Esophagus squamous epithelium (tissue), 5 donors: ENCODE results near the gene CDK6. TPM values are rescaled to one million over a fixed set of nuclear protein-coding genes. Genes with fewer than 3 reads are reported as not detected.
A peak's percentile ranks its signal among the peaks of the same experiment; 100 is the strongest.

ENCODE experiments used
- DNase-seq: peaks from one replicate; lab custom pipeline; 2025; lab: John Stamatoyannopoulos, UW
- H3K27ac ChIP-seq, 4 donors: fragments of 200-600 bp; sonication (generic); one replicate each; pipeline ENCODE4 v1.5.1; 2016 to 2019; ENCODE audit warnings: mild to moderate bottlenecking in 1 of 4
- H3K27me3 ChIP-seq, 4 donors: fragments of 200-600 bp; sonication (generic); 1 replicate in 3 of 4; 2 replicates in 1 of 4; pipeline versions ENCODE4 v1.5.1 to v1.6.0; 2017 to 2021; ENCODE audit warnings: antibody characterized with exemption in 1 of 4
- H3K36me3 ChIP-seq, 3 donors: fragments of 200-600 bp; sonication (generic); one replicate each; pipeline ENCODE4 v1.5.1; 2016 to 2019
- H3K4me1 ChIP-seq, 3 donors: fragments of 200-600 bp; sonication (generic); one replicate each; pipeline ENCODE4 v1.5.1; 2017 to 2019
- H3K4me3 ChIP-seq, 4 donors: fragments of 200-600 bp; sonication (generic); 1 replicate in 3 of 4; 2 replicates in 1 of 4; pipeline ENCODE4 v1.5.1; 2016 to 2019; ENCODE audit warnings: mild to moderate bottlenecking in 2 of 4, moderate library complexity in 1 of 4
- H3K9me3 ChIP-seq, 3 donors: fragments of 200-600 bp; sonication (generic); one replicate each; pipeline ENCODE4 v1.5.1; 2016 to 2019
- POLR2A ChIP-seq, 4 donors: fragments of 450-650 bp; IDR thresholded peaks; one replicate each; pipeline ENCODE4 v1.6.1; 2017; ENCODE audit warnings: antibody characterized with exemption in 4 of 4, mild to moderate bottlenecking in 4 of 4, moderate library complexity in 3 of 4
- WGBS, 2 donors: methylation state at CpG; one replicate each; pipeline ENCODE4 v1.1.5; 2018; 5-methylcytosine and 5-hydroxymethylcytosine counted together
- intact Hi-C: fragments of 100-400 bp; cut with DNase I; formaldehyde crosslinking; loops from one replicate; pipeline ENCODE4 v1.15.0; 2022
- total RNA-seq, 4 donors: library from RNA; depleted of rRNA; stranded (reverse); fragments of >200 nt; gene quantifications; one replicate each; pipeline ENCODE4 v1.1.0, GENCODE V29; 2016
- TF ChIP-seq, protein P1 (sequence below), 6 experiments: fragments of 450-650 bp in 4 of 6; fragments of 200-600 bp in 2 of 6; sonication (generic) in 2 of 6; IDR thresholded peaks; one replicate each; pipeline ENCODE4 v1.5.1; 2016 to 2019; ENCODE audit warnings: antibody characterized with exemption in 6 of 6, mild to moderate bottlenecking in 4 of 6, moderate library complexity in 4 of 6
- donor health status: DM: yes; HTN: yes; CAD: no.

CDK6 gene
- total RNA-seq, 4 donors from 2014 or later: 15.6 to 59.2 (median 32.4) TPM

DNA sequence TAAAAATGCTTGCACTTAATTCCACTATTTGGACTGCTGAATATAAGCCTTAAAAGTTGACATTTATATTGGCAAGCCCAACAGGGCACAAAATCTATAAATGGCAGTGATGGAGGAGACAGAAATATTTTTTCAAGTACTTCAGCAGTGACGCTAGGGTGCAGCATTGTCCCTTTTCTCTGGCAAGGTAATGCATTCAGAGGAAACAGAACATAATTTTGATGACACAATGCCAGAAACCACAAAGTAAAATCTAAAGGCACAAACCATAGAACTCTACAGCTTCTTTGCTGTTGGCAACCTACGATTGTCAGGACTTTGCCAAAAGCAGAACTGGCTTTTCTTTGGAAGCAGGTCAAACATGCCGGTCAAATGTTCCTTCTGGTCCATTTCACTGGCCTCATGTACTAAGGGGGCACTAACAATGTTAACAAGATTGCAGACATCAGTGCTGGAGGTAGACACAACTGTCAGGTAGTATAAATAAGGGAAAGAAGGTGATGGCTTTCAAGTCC lies 215.3 kb downstream of the CDK6 start:
- Histone ChIP-seq H3K4me3 (no peak overlapping the region), H3K36me3 (peaks cover 0 to 22% (median 0%) of the 10 kb centered on the region in 3 donors), H3K4me1 (peaks cover 4 to 30% (median 19%) of the 10 kb centered on the region in 3 donors), H3K27ac (peak overlapping the region; percentile 29 to 69 (median 52)), H3K9me3 (no peaks in the 10 kb centered on the region), H3K27me3 (no peaks in the 10 kb centered on the region)
- no peak for DNase-seq
- intact Hi-C loops: loop anchor here (5.0 kb wide), 1 partner anchor 211 kb away; no protein-coding TSS in a partner anchor
- TF ChIP-seq, protein P1, sequence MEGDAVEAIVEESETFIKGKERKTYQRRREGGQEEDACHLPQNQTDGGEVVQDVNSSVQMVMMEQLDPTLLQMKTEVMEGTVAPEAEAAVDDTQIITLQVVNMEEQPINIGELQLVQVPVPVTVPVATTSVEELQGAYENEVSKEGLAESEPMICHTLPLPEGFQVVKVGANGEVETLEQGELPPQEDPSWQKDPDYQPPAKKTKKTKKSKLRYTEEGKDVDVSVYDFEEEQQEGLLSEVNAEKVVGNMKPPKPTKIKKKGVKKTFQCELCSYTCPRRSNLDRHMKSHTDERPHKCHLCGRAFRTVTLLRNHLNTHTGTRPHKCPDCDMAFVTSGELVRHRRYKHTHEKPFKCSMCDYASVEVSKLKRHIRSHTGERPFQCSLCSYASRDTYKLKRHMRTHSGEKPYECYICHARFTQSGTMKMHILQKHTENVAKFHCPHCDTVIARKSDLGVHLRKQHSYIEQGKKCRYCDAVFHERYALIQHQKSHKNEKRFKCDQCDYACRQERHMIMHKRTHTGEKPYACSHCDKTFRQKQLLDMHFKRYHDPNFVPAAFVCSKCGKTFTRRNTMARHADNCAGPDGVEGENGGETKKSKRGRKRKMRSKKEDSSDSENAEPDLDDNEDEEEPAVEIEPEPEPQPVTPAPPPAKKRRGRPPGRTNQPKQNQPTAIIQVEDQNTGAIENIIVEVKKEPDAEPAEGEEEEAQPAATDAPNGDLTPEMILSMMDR (IDR thresholded peaks at IDR 0.05): peak; percentile 40 to 87 (median 79)
- TF ChIP-seq POLR2A (IDR thresholded peaks at IDR 0.05): no peak
- WGBS, 2 donors: 7 to 10% methylated on average over 3 of the region's 3 CpGs

- H3K27ac ChIP-seq: no peak overlapping the region
- DNase-seq: no peak
- TF ChIP-seq, protein P1 (IDR thresholded peaks at IDR 0.05): no peak
- WGBS, 2 donors: 50 to 80% methylated on average over 1 of the region's 1 CpG
- no peaks in the 10 kb centered on the region for H3K9me3 ChIP-seq
- H3K36me3 ChIP-seq: peaks cover 0 to 46% (median 0%) of the 10 kb centered on the region in 3 donors
- H3K27me3 ChIP-seq: no peaks in the 10 kb centered on the region
- H3K4me3 ChIP-seq: no peak overlapping the region
- H3K4me1 ChIP-seq: peaks cover 0 to 2% (median 0%) of the 10 kb centered on the region in 3 donors
- intact Hi-C loops: loop anchor here (10.0 kb wide), 1 partner anchor 429 kb away; no protein-coding TSS in a partner anchor
Measured at GRCh38 chr7:92615861-92616260, 220.5 kb downstream of the CDK6 start.

- H3K4me1 ChIP-seq: no peaks in the 10 kb centered on the region
- peaks cover 0 to 46% (median 0%) of the 10 kb centered on the region in 3 donors for H3K36me3 ChIP-seq
- no peak overlapping the region for H3K4me3 ChIP-seq
- no peak for DNase-seq
- no peak overlapping the region for H3K27ac ChIP-seq
- H3K27me3 ChIP-seq: no peaks in the 10 kb centered on the region
- H3K9me3 ChIP-seq: no peaks in the 10 kb centered on the region
- intact Hi-C loops: loop anchor here (10.0 kb wide), 1 partner anchor 430 kb away; no protein-coding TSS in a partner anchor
- no peak for TF ChIP-seq POLR2A (IDR thresholded peaks at IDR 0.05)
- TF ChIP-seq, protein P1 (IDR thresholded peaks at IDR 0.05): no peak
- WGBS, 2 donors: 37 to 60% methylated on average over 5 of the region's 5 CpGs
Measured at GRCh38 chr7:92614660-92615174, 221.7 kb downstream of the CDK6 start.

GRCh38 chr7:92613720-92614119 lies 222.7 kb downstream of the CDK6 start:
- TF ChIP-seq, protein P1 (IDR thresholded peaks at IDR 0.05): no peak
- TF ChIP-seq POLR2A (IDR thresholded peaks at IDR 0.05): no peak
- H3K27ac ChIP-seq: no peak overlapping the region
- 95 to 96% methylated on average over 3 of the region's 3 CpGs for WGBS, 2 donors

GRCh38 chr7:92613214-92613613 lies 223.2 kb downstream of the CDK6 start:
- no peak for DNase-seq
- H3K27ac ChIP-seq: no peak overlapping the region
- intact Hi-C loops: loop anchor here (10.0 kb wide), 1 partner anchor 432 kb away; no protein-coding TSS in a partner anchor
- TF ChIP-seq, protein P1 (IDR thresholded peaks at IDR 0.05): no peak
- TF ChIP-seq POLR2A (IDR thresholded peaks at IDR 0.05): no peak
- H3K27me3 ChIP-seq: no peaks in the 10 kb centered on the region
- H3K4me1 ChIP-seq: peaks cover 0 to 8% (median 0%) of the 10 kb centered on the region in 3 donors
- H3K36me3 ChIP-seq: peaks cover 0 to 45% (median 0%) of the 10 kb centered on the region in 3 donors
- H3K9me3 ChIP-seq: no peaks in the 10 kb centered on the region
- no peak overlapping the region for H3K4me3 ChIP-seq

More at GRCh38 chr7:92613720-92614119, 222.7 kb downstream of the CDK6 start:
- Histone ChIP-seq H3K36me3 (peaks cover 0 to 46% (median 0%) of the 10 kb centered on the region in 3 donors), H3K9me3 (no peaks in the 10 kb centered on the region), H3K27me3 (no peaks in the 10 kb centered on the region), H3K4me1 (peaks cover 0 to 4% (median 0%) of the 10 kb centered on the region in 3 donors), H3K4me3 (no peak overlapping the region)
- intact Hi-C loops: loop anchor here (10.0 kb wide), 1 partner anchor 431 kb away; no protein-coding TSS in a partner anchor
- no peak for DNase-seq
